B cell (primary cell): ENCODE data around the gene MTHFD1L. TPM values are rescaled to one million over a fixed set of nuclear protein-coding genes. Genes with fewer than 3 reads are reported as not detected.

Experiments
- ATAC-seq: fragments of 200-7000 bp; cut with Tn5 transposase; one replicate; pipeline ENCODE4 v1.10.0; 2021; ENCODE audit warnings: low read depth, mild to moderate bottlenecking, moderate number of reproducible peaks, moderate library complexity
- CTCF ChIA-PET: fragments of 350-600 bp; sonication (Branson Sonifier 250); formaldehyde crosslinking; loops from one replicate; lab custom pipeline; 2021; ENCODE audit warnings: antibody characterized with exemption, inconsistent platforms; lab: Charles Lee
- POLR2A ChIA-PET: fragments of 350-600 bp; sonication (Branson Sonifier 250); formaldehyde crosslinking; loops from one replicate; lab custom pipeline; 2021; ENCODE audit warnings: antibody characterized with exemption; lab: Charles Lee
- DNase-seq: peaks from one replicate; pipeline ENCODE4 v3.0.0; 2013
- H2AFZ ChIP-seq: 2 replicates; pipeline ENCODE4 v1.6.1; 2012; ENCODE audit warnings: mild to moderate bottlenecking, low read depth, low read length; ENCODE audit not compliant: insufficient read depth, poor library complexity, severe bottlenecking
- H3K27ac ChIP-seq, 2 donors: 1 replicate in 1 of 2; 2 replicates in 1 of 2; pipeline ENCODE4 v1.5.1; 2012 to 2013; ENCODE audit warnings: low read length in 2 of 2, mild to moderate bottlenecking in 2 of 2, moderate library complexity in 1 of 2
- H3K27me3 ChIP-seq, 4 experiments: fragments of 200-600 bp in 1 of 4; sonication (generic) in 1 of 4; replicated peaks in 1 of 4; 1 replicate in 2 of 4; 2 replicates in 2 of 4; pipeline versions ENCODE4 v1.6.1 to v1.7.0; 2013 to 2016; ENCODE audit warnings: low read length in 3 of 4, mild to moderate bottlenecking in 2 of 4, mixed read lengths in 1 of 4, moderate library complexity in 1 of 4; ENCODE audit not compliant: insufficient read depth in 4 of 4, control insufficient read depth in 3 of 4; ENCODE audit errors: control extremely low read depth in 1 of 4
- H3K36me3 ChIP-seq, 2 experiments: replicated peaks in 1 of 2; 1 replicate in 1 of 2; 2 replicates in 1 of 2; pipeline versions ENCODE4 v1.6.1 to v1.7.1; 2013; ENCODE audit warnings: low read length in 1 of 2; ENCODE audit not compliant: insufficient read depth in 2 of 2, control insufficient read depth in 1 of 2; ENCODE audit errors: control extremely low read depth in 1 of 2, extremely low read depth in 1 of 2
- H3K4me1 ChIP-seq, 2 donors: fragments of 200-600 bp in 1 of 2; sonication (generic) in 1 of 2; 1 replicate in 1 of 2; 2 replicates in 1 of 2; pipeline versions ENCODE4 v1.5.1 to v1.6.1; 2013 to 2017; ENCODE audit warnings: low read length in 2 of 2; ENCODE audit not compliant: control insufficient read depth in 2 of 2, insufficient read depth in 2 of 2
- H3K4me2 ChIP-seq: replicated peaks from 2 replicates; pipeline ENCODE3; 2012; ENCODE audit warnings: mild to moderate bottlenecking, low read depth, low read length; ENCODE audit not compliant: poor library complexity, severe bottlenecking
- H3K4me3 ChIP-seq, 5 experiments: fragments of 200-600 bp in 1 of 5; sonication (generic) in 1 of 5; 1 replicate in 3 of 5; 2 replicates in 2 of 5; pipeline versions ENCODE4 v1.5.1 to v1.7.0; 2011 to 2016; ENCODE audit warnings: low read length in 4 of 5, mild to moderate bottlenecking in 4 of 5, low read depth in 2 of 5, control low read depth in 1 of 5, moderate library complexity in 1 of 5; ENCODE audit not compliant: insufficient read depth in 1 of 5; ENCODE audit errors: control extremely low read depth in 1 of 5, extremely low read depth in 1 of 5
- H3K79me2 ChIP-seq: fragments of 200-600 bp; sonication (generic); one replicate; pipeline ENCODE4 v1.6.0; 2016; ENCODE audit warnings: low read length; ENCODE audit not compliant: control insufficient read depth, insufficient read depth
- H3K9ac ChIP-seq: fragments of 200-600 bp; sonication (generic); 2 replicates; pipeline ENCODE4 v1.6.1; 2017; ENCODE audit warnings: mild to moderate bottlenecking, low read length, moderate library complexity
- H3K9me3 ChIP-seq, 3 donors: one replicate each; pipeline versions ENCODE4 v1.6.1 to v1.7.1; 2013; ENCODE audit warnings: low read length in 2 of 3; ENCODE audit not compliant: control insufficient read depth in 2 of 3, insufficient read depth in 1 of 3; ENCODE audit errors: control extremely low read depth in 1 of 3
- H4K20me1 ChIP-seq: 2 replicates; pipeline ENCODE4 v1.6.0; 2012; ENCODE audit warnings: mild to moderate bottlenecking, low read length; ENCODE audit not compliant: insufficient read depth, control insufficient read depth, poor library complexity, severe bottlenecking
- H3K27ac Mint-ChIP-seq: one replicate; pipeline ENCODE4 v1.8.0; 2021; ENCODE audit warnings: mixed read lengths
- H3K27me3 Mint-ChIP-seq: one replicate; pipeline ENCODE4 v1.8.0; 2021; ENCODE audit warnings: mixed read lengths
- H3K4me1 Mint-ChIP-seq: one replicate; pipeline ENCODE4 v1.8.0; 2021; ENCODE audit warnings: mixed read lengths
- H3K4me3 Mint-ChIP-seq: one replicate; pipeline ENCODE4 v1.8.0; 2021; ENCODE audit warnings: mixed read lengths
- H3K9me3 Mint-ChIP-seq: one replicate; pipeline ENCODE4 v1.8.0; 2022; ENCODE audit warnings: mixed read lengths; ENCODE audit not compliant: insufficient read depth
- CTCF ChIP-seq: fragments of 200-600 bp; IDR thresholded peaks from one replicate; pipeline ENCODE4 v1.8.0; 2022; ENCODE audit warnings: antibody characterized with exemption, mild to moderate bottlenecking
- EZH2 ChIP-seq: IDR thresholded peaks from 2 replicates; pipeline ENCODE4 v1.6.1; 2012; ENCODE audit warnings: borderline replicate concordance, low read depth, mild to moderate bottlenecking, moderate library complexity, low read length; ENCODE audit not compliant: insufficient read depth, poor library complexity, severe bottlenecking
- WGBS: methylation state at CpG from one replicate; pipeline ENCODE4 v1.1.5; 2013; ENCODE audit warnings: missing lambda C conversion rate; ENCODE audit not compliant: insufficient coverage; 5-methylcytosine and 5-hydroxymethylcytosine counted together
- intact Hi-C: fragments of 100-400 bp; cut with micrococcal nuclease; formaldehyde crosslinking; loops from one replicate; pipeline ENCODE4 v1.10.0; 2022
- polyA plus RNA-seq: library from polyadenylated mRNA; depleted of rRNA; stranded (reverse); fragments of >200 nt; gene quantifications from 2 replicates; pipeline ENCODE4 v1.2.3, GENCODE V29; 2012
- total RNA-seq, 2 donors: library from RNA; stranded (reverse); fragments of 120-200 nt in 1 of 2; gene quantifications; 1 replicate in 1 of 2; 2 replicates in 1 of 2; pipeline versions ENCODE4 v1.2.3 to v1.2.4, GENCODE V29; 2013 to 2022

The MTHFD1L gene
- total and polyA plus RNA-seq, 2 donors (not counting 1 experiment from before 2014, with no cell fraction given): 2.9 to 16.1 TPM

GRCh38 chr6:150940941-150941340 lies 75.4 kb downstream of the MTHFD1L start:
- H3K4me3 Mint-ChIP-seq: no peak overlapping the region
- no peak overlapping the region for H3K4me2 ChIP-seq
- no peak for TF ChIP-seq CTCF
- H3K9me3 Mint-ChIP-seq: no peaks in the 10 kb centered on the region
- WGBS: 100% methylated on average over 7 of the region's 7 CpGs
- H3K4me3 ChIP-seq: no peak overlapping the region
- CTCF ChIA-PET: no interaction called here
- H2AFZ ChIP-seq: no peak overlapping the region
- H3K27me3 ChIP-seq: no peaks in the 10 kb centered on the region
- H3K79me2 ChIP-seq: no peaks in the 10 kb centered on the region
- POLR2A ChIA-PET: no interaction called here
- H3K4me1 Mint-ChIP-seq: no peaks in the 10 kb centered on the region
- H3K9me3 ChIP-seq: no peaks in the 10 kb centered on the region
- H4K20me1 ChIP-seq: no peaks in the 10 kb centered on the region
- no peak overlapping the region for H3K27ac ChIP-seq
- ATAC-seq (no peak), DNase-seq (no peak)
- H3K9ac ChIP-seq: no peak overlapping the region
- intact Hi-C loops: no loop called here
- H3K27me3 Mint-ChIP-seq: no peaks in the 10 kb centered on the region
- no peaks in the 10 kb centered on the region for H3K4me1 ChIP-seq
- peaks cover 0 to 9% of the 10 kb centered on the region in 2 experiments for H3K36me3 ChIP-seq
- H3K27ac Mint-ChIP-seq: no peak overlapping the region

- ATAC-seq (no peak), DNase-seq (no peak)
- Mint-ChIP-seq H3K27ac (no peak overlapping the region), H3K4me1 (no peaks in the 10 kb centered on the region), H3K4me3 (no peak overlapping the region), H3K9me3 (no peaks in the 10 kb centered on the region), H3K27me3 (no peaks in the 10 kb centered on the region)
- H3K4me1 ChIP-seq: no peaks in the 10 kb centered on the region
- H3K4me3 ChIP-seq: no peak overlapping the region
- no peaks in the 10 kb centered on the region for H4K20me1 ChIP-seq
- TF ChIP-seq CTCF (no peak), EZH2 (no peak)
- no peak overlapping the region for H3K9ac ChIP-seq
- no peak overlapping the region for H3K27ac ChIP-seq
- H3K9me3 ChIP-seq: no peaks in the 10 kb centered on the region
- intact Hi-C loops: no loop called here
- H3K36me3 ChIP-seq: peaks cover 0 to 16% of the 10 kb centered on the region in 2 experiments
- ChIA-PET CTCF (no interaction called here), POLR2A (no interaction called here)
- WGBS: 97% methylated on average over 8 of the region's 11 CpGs
- H2AFZ ChIP-seq: no peak overlapping the region
- H3K27me3 ChIP-seq: no peaks in the 10 kb centered on the region
- H3K4me2 ChIP-seq: no peak overlapping the region
- H3K79me2 ChIP-seq: no peaks in the 10 kb centered on the region
Observed at GRCh38 chr6:150949526-150949925, 84.0 kb downstream of the MTHFD1L start.
